Upper lobe of left lung (tissue), 6 donors: ENCODE results near the gene FBXL2. TPM values are rescaled to one million over a fixed set of nuclear protein-coding genes. Genes with fewer than 3 reads are reported as not detected.

Experiments used
- ATAC-seq, 2 donors: fragments of 200-7000 bp; cut with Tn5 transposase; one replicate each; pipeline ENCODE4 v1.9.1; 2022; ENCODE audit warnings: mild to moderate bottlenecking in 2 of 2, moderate library complexity in 2 of 2; ENCODE audit not compliant: low FRiP score in 2 of 2
- DNase-seq, 2 donors: peaks; one replicate each; pipeline ENCODE4 v3.0.0-alpha.2; 2019 to 2020
- H3K27ac ChIP-seq, 4 donors: fragments of 200-600 bp; sonication (generic); one replicate each; pipeline ENCODE4 v1.5.1; 2016 to 2019
- H3K27me3 ChIP-seq, 4 donors: fragments of 200-600 bp; sonication (generic); one replicate each; pipeline ENCODE4 v1.5.1; 2017 to 2019
- H3K36me3 ChIP-seq, 4 donors: fragments of 200-600 bp; sonication (generic); one replicate each; pipeline ENCODE4 v1.5.1; 2016 to 2019
- H3K4me1 ChIP-seq, 4 donors: fragments of 200-600 bp; sonication (generic); one replicate each; pipeline ENCODE4 v1.5.1; 2018 to 2019
- H3K4me3 ChIP-seq, 4 donors: fragments of 200-600 bp; sonication (generic); one replicate each; pipeline ENCODE4 v1.5.1; 2017 to 2019; ENCODE audit warnings: mild to moderate bottlenecking in 2 of 4, moderate library complexity in 1 of 4
- H3K9me3 ChIP-seq, 4 donors: fragments of 200-600 bp; sonication (generic); one replicate each; pipeline ENCODE4 v1.5.1; 2018 to 2019
- CTCF ChIP-seq, 6 experiments: fragments of 450-650 bp in 4 of 6; fragments of 200-600 bp in 2 of 6; sonication (generic) in 2 of 6; IDR thresholded peaks; one replicate each; pipeline ENCODE4 v1.5.1; 2016 to 2019; ENCODE audit warnings: antibody characterized with exemption in 6 of 6
- EP300 ChIP-seq, 4 donors: sonication (generic); formaldehyde crosslinking; IDR thresholded peaks; one replicate each; pipeline ENCODE4 v1.5.1; 2017; ENCODE audit warnings: antibody characterized with exemption in 4 of 4, control low read depth in 2 of 4
- POLR2A ChIP-seq, 4 donors: fragments of 450-650 bp; IDR thresholded peaks; one replicate each; pipeline ENCODE4 v1.5.1; 2016 to 2017; ENCODE audit warnings: antibody characterized with exemption in 4 of 4, mild to moderate bottlenecking in 2 of 4
- POLR2AphosphoS5 ChIP-seq, 2 donors: sonication (generic); formaldehyde crosslinking; IDR thresholded peaks; one replicate each; pipeline ENCODE4 v1.5.1; 2017; ENCODE audit warnings: antibody characterized with exemption in 2 of 2
- WGBS, 2 donors: methylation state at CpG; one replicate each; pipeline ENCODE4 v1.1.5; 2017 to 2018; 5-methylcytosine and 5-hydroxymethylcytosine counted together
- total RNA-seq, 6 donors: library from RNA; depleted of rRNA in 4 of 6; stranded (reverse); fragments of >200 nt in 4 of 6; gene quantifications; one replicate each; pipeline versions ENCODE4 v1.1.0 to v1.2.1, GENCODE V29; 2016 to 2021
- donor health status: DM: no; HTN: no; CAD: no; lungs with moderate emphysema.
- donor health status: DM: no; HTN: yes; CAD: no; lungs with severe emphysema.

Gene FBXL2
- total RNA-seq, 6 donors from 2014 or later = 5.6 to 23.0 (median 9.7) TPM

GRCh38 chr3:33386631-33387030 is 109.4 kb downstream of the FBXL2 start:
- Histone ChIP-seq H3K27me3 (no peaks in the 10 kb centered on the region), H3K36me3 (peaks cover 12 to 67% (median 47%) of the 10 kb centered on the region in 4 donors), H3K27ac (no peak overlapping the region), H3K9me3 (no peaks in the 10 kb centered on the region), H3K4me3 (no peak overlapping the region), H3K4me1 (no peaks in the 10 kb centered on the region)
- TF ChIP-seq POLR2AphosphoS5 (IDR thresholded peaks at IDR 0.05) (no peak), POLR2A (IDR thresholded peaks at IDR 0.05) (no peak), CTCF (IDR thresholded peaks at IDR 0.05) (no peak), EP300 (IDR thresholded peaks at IDR 0.05) (no peak)
- 78 to 91% methylated on average over 1 of the region's 1 CpG for WGBS, 2 donors
- DNase-seq (no peak), ATAC-seq (no peak)

- H3K9me3 ChIP-seq = no peaks in the 10 kb centered on the region
- 89 to 92% methylated on average over 7 of the region's 7 CpGs for WGBS, 2 donors
- H3K4me3 ChIP-seq = no peak overlapping the region
- H3K27me3 ChIP-seq = no peaks in the 10 kb centered on the region
- TF ChIP-seq CTCF (IDR thresholded peaks at IDR 0.05) = no peak
- no peak for TF ChIP-seq EP300 (IDR thresholded peaks at IDR 0.05)
- DNase-seq (no peak), ATAC-seq (no peak)
- H3K36me3 ChIP-seq = peaks cover 20 to 85% (median 63%) of the 10 kb centered on the region in 4 donors
- no peaks in the 10 kb centered on the region for H3K4me1 ChIP-seq
- no peak overlapping the region for H3K27ac ChIP-seq
Measured at GRCh38 chr3:33388374-33389100, 111.3 kb downstream of the FBXL2 start.

- WGBS, 2 donors = 90 to 95% methylated on average over 4 of the region's 4 CpGs
- peaks cover 17 to 92% (median 63%) of the 10 kb centered on the region in 4 donors for H3K36me3 ChIP-seq
- H3K27ac ChIP-seq = no peak overlapping the region
- no peak for ATAC-seq
- H3K27me3 ChIP-seq = no peaks in the 10 kb centered on the region
- H3K9me3 ChIP-seq = no peaks in the 10 kb centered on the region
- H3K4me1 ChIP-seq = no peaks in the 10 kb centered on the region
- TF ChIP-seq EP300 (IDR thresholded peaks at IDR 0.05) (no peak), CTCF (IDR thresholded peaks at IDR 0.05) (no peak), POLR2A (IDR thresholded peaks at IDR 0.05) (no peak), POLR2AphosphoS5 (IDR thresholded peaks at IDR 0.05) (no peak)
- no peak for DNase-seq
- H3K4me3 ChIP-seq = no peak overlapping the region
Measured at GRCh38 chr3:33389908-33390307, 112.7 kb downstream of the FBXL2 start.

GRCh38 chr3:33391255-33391995 is 114.2 kb downstream of the FBXL2 start:
- Histone ChIP-seq H3K9me3 (no peaks in the 10 kb centered on the region), H3K27me3 (no peaks in the 10 kb centered on the region), H3K4me1 (no peaks in the 10 kb centered on the region), H3K4me3 (no peak overlapping the region), H3K27ac (no peak overlapping the region), H3K36me3 (peaks cover 17 to 94% (median 63%) of the 10 kb centered on the region in 4 donors)
- ATAC-seq (no peak), DNase-seq (no peak)
- 86 to 90% methylated on average over 8 of the region's 8 CpGs for WGBS, 2 donors
- TF ChIP-seq POLR2AphosphoS5 (IDR thresholded peaks at IDR 0.05) (no peak), POLR2A (IDR thresholded peaks at IDR 0.05) (no peak), EP300 (IDR thresholded peaks at IDR 0.05) (no peak)

- no peaks in the 10 kb centered on the region for H3K4me1 ChIP-seq
- no peak overlapping the region for H3K27ac ChIP-seq
- H3K9me3 ChIP-seq = no peaks in the 10 kb centered on the region
- no peak overlapping the region for H3K4me3 ChIP-seq
- WGBS, 2 donors = 92 to 95% methylated on average over 4 of the region's 4 CpGs
- H3K36me3 ChIP-seq = peaks cover 20 to 94% (median 61%) of the 10 kb centered on the region in 4 donors
- TF ChIP-seq CTCF (IDR thresholded peaks at IDR 0.05) (no peak), EP300 (IDR thresholded peaks at IDR 0.05) (no peak), POLR2AphosphoS5 (IDR thresholded peaks at IDR 0.05) (no peak), POLR2A (IDR thresholded peaks at IDR 0.05) (no peak)
- no peaks in the 10 kb centered on the region for H3K27me3 ChIP-seq
- no peak for DNase-seq
- ATAC-seq = no peak
Measured at GRCh38 chr3:33392144-33392543, 114.9 kb downstream of the FBXL2 start.
